WERI-Rb-1 (cell line): Measurements from ENCODE around the gene SLC7A6.
A peak's percentile ranks its signal among the peaks of the same experiment; 100 is the strongest.

Experiments used
- DNase-seq: peaks from one replicate; pipeline ENCODE4 v3.0.0-alpha.2; 2020
- H3K27ac ChIP-seq: fragments of 250-450 bp; sonication (Bioruptor Pico); 2 replicates; pipeline ENCODE4 v1.5.1; 2020; ENCODE audit warnings: mild to moderate bottlenecking, moderate library complexity
- H3K27me3 ChIP-seq: fragments of 250-450 bp; sonication (Bioruptor Pico); 2 replicates; pipeline ENCODE4 v1.5.1; 2021; ENCODE audit warnings: mild to moderate bottlenecking, low read depth, moderate library complexity; ENCODE audit not compliant: insufficient read depth, severe bottlenecking
- H3K36me3 ChIP-seq: fragments of 250-450 bp; sonication (Bioruptor Pico); 2 replicates; pipeline ENCODE4 v1.5.1; 2020; ENCODE audit warnings: mild to moderate bottlenecking, moderate library complexity
- H3K4me3 ChIP-seq: 2 replicates; pipeline ENCODE4 v1.5.1; 2011; ENCODE audit warnings: low read depth, mild to moderate bottlenecking, control low read depth, low read length
- H3K9me3 ChIP-seq: fragments of 250-450 bp; sonication (Bioruptor Pico); 2 replicates; pipeline ENCODE4 v1.5.1; 2021; ENCODE audit warnings: mild to moderate bottlenecking, moderate library complexity; ENCODE audit not compliant: severe bottlenecking
- CTCF ChIP-seq: IDR thresholded peaks from 2 replicates; pipeline ENCODE4 v1.5.1; 2011; ENCODE audit warnings: low read depth, mild to moderate bottlenecking, control low read depth, inconsistent platforms, low read length

Gene SLC7A6

GRCh38 chr16:68298907-68299561 lies 34.7 kb downstream of the SLC7A6 start:
- no peak overlapping the region for H3K4me3 ChIP-seq
- peak; percentile 91 for DNase-seq
- TF ChIP-seq CTCF = 0 out of 2 replicates have a peak, but pooled peaks have one; percentile 6
- no peaks in the 10 kb centered on the region for H3K9me3 ChIP-seq
- 0 out of 2 replicates have a peak overlapping the region, but pooled peaks have one; percentile 1 for H3K27ac ChIP-seq
- peaks cover 87% of the 10 kb centered on the region for H3K36me3 ChIP-seq
- no peaks in the 10 kb centered on the region for H3K27me3 ChIP-seq

- H3K36me3 ChIP-seq = peaks cover 87% of the 10 kb centered on the region
- H3K27ac ChIP-seq = peak overlapping the region; percentile 1; the same call in 1 of the 2 replicates
- no peak overlapping the region for H3K4me3 ChIP-seq
- no peaks in the 10 kb centered on the region for H3K27me3 ChIP-seq
- DNase-seq = no peak
- no peak for TF ChIP-seq CTCF
- no peaks in the 10 kb centered on the region for H3K9me3 ChIP-seq
Measured at GRCh38 chr16:68299571-68300453, 35.5 kb downstream of the SLC7A6 start.

GRCh38 chr16:68300734-68301459 lies 36.6 kb downstream of the SLC7A6 start:
- Histone ChIP-seq H3K4me3 (no peak overlapping the region), H3K27me3 (no peaks in the 10 kb centered on the region), H3K9me3 (no peaks in the 10 kb centered on the region), H3K36me3 (peaks cover 85% of the 10 kb centered on the region), H3K27ac (no peak overlapping the region)
- DNase-seq = no peak
- no peak for TF ChIP-seq CTCF

- H3K27ac ChIP-seq = no peak overlapping the region
- TF ChIP-seq CTCF = no peak
- H3K36me3 ChIP-seq = peaks cover 63% of the 10 kb centered on the region
- DNase-seq = no peak
- no peak overlapping the region for H3K4me3 ChIP-seq
- no peaks in the 10 kb centered on the region for H3K27me3 ChIP-seq
- H3K9me3 ChIP-seq = no peaks in the 10 kb centered on the region
Measured at GRCh38 chr16:68306633-68307032, 42.3 kb downstream of the SLC7A6 start.

GRCh38 chr16:68309799-68310198 lies 45.5 kb downstream of the SLC7A6 start:
- H3K36me3 ChIP-seq = peaks cover 36% of the 10 kb centered on the region
- DNase-seq = no peak
- peak overlapping the region; percentile 98 for H3K4me3 ChIP-seq
- no peak overlapping the region for H3K27ac ChIP-seq
- no peak for TF ChIP-seq CTCF
- H3K27me3 ChIP-seq = no peaks in the 10 kb centered on the region
- H3K9me3 ChIP-seq = no peaks in the 10 kb centered on the region
